Progenitor cell of endocrine pancreas (in vitro differentiated cells): ENCODE results near the gene EN2. TPM values are rescaled to one million over a fixed set of nuclear protein-coding genes. Genes with fewer than 3 reads are reported as not detected.

Experiments
- DNase-seq: peaks from one replicate; pipeline ENCODE4 v3.0.0; 2021; ENCODE audit warnings: low spot score; ENCODE audit not compliant: unreplicated experiment
- H3K27ac Mint-ChIP-seq: 2 replicates; pipeline ENCODE4 v1.8.0; 2021; ENCODE audit warnings: mild to moderate bottlenecking, moderate library complexity, mixed read lengths
- H3K27me3 Mint-ChIP-seq: 2 replicates; pipeline ENCODE4 v1.8.0; 2021; ENCODE audit warnings: mixed read lengths
- H3K36me3 Mint-ChIP-seq: 2 replicates; pipeline ENCODE4 v1.8.0; 2022; ENCODE audit warnings: mixed read lengths; ENCODE audit not compliant: insufficient read depth
- H3K4me1 Mint-ChIP-seq: 2 replicates; pipeline ENCODE4 v1.8.0; 2021; ENCODE audit warnings: low read depth, mixed read lengths
- H3K4me3 Mint-ChIP-seq: 2 replicates; pipeline ENCODE4 v1.8.0; 2021; ENCODE audit warnings: low read depth, mild to moderate bottlenecking, moderate library complexity, mixed read lengths
- H3K9me3 Mint-ChIP-seq: 2 replicates; pipeline ENCODE4 v1.8.0; 2021; ENCODE audit warnings: low read depth, mixed read lengths
- CTCF ChIP-seq: fragments of 200-600 bp; sonication (generic); IDR thresholded peaks from one replicate; pipeline ENCODE4 v1.5.0; 2021; ENCODE audit warnings: antibody characterized with exemption, mild to moderate bottlenecking; ENCODE audit not compliant: unreplicated experiment
- total RNA-seq: library from RNA; stranded (reverse); gene quantifications from 2 replicates; pipeline ENCODE4 v1.2.1, GENCODE V29; 2021

EN2 gene
- total RNA-seq, 1 donor from 2014 or later = not detected

GRCh38 chr7:155449008-155449868 is 8.7 kb upstream of the EN2 start:
- H3K27ac Mint-ChIP-seq = no peak overlapping the region

GRCh38 chr7:155449869-155450557 is 7.9 kb upstream of the EN2 start:
- Mint-ChIP-seq H3K27me3 (peaks cover 83% of the 10 kb centered on the region), H3K4me3 (no peak overlapping the region), H3K36me3 (no peaks in the 10 kb centered on the region), H3K4me1 (peaks cover 1% of the 10 kb centered on the region), H3K27ac (no peak overlapping the region), H3K9me3 (no peaks in the 10 kb centered on the region)
- no peak for TF ChIP-seq CTCF
- no peak for DNase-seq

More at GRCh38 chr7:155449008-155449868, 8.7 kb upstream of the EN2 start:
- H3K27me3 Mint-ChIP-seq = peaks cover 83% of the 10 kb centered on the region
- H3K9me3 Mint-ChIP-seq = no peaks in the 10 kb centered on the region
- no peaks in the 10 kb centered on the region for H3K36me3 Mint-ChIP-seq
- TF ChIP-seq CTCF = no peak
- H3K4me1 Mint-ChIP-seq = peaks cover 1% of the 10 kb centered on the region
- H3K4me3 Mint-ChIP-seq = no peak overlapping the region
- no peak for DNase-seq

GRCh38 chr7:155450558-155450969 is 7.4 kb upstream of the EN2 start:
- H3K27me3 Mint-ChIP-seq = peaks cover 83% of the 10 kb centered on the region
- no peak for DNase-seq
- no peak overlapping the region for H3K27ac Mint-ChIP-seq
- no peak for TF ChIP-seq CTCF
- no peak overlapping the region for H3K4me3 Mint-ChIP-seq
- H3K9me3 Mint-ChIP-seq = no peaks in the 10 kb centered on the region
- H3K36me3 Mint-ChIP-seq = no peaks in the 10 kb centered on the region
- peaks cover 1% of the 10 kb centered on the region for H3K4me1 Mint-ChIP-seq

GRCh38 chr7:155450970-155451801 is 6.7 kb upstream of the EN2 start:
- Mint-ChIP-seq H3K36me3 (no peaks in the 10 kb centered on the region), H3K27ac (no peak overlapping the region), H3K4me1 (peaks cover 1% of the 10 kb centered on the region), H3K4me3 (no peak overlapping the region), H3K9me3 (no peaks in the 10 kb centered on the region), H3K27me3 (peaks cover 85% of the 10 kb centered on the region)
- no peak for DNase-seq
- no peak for TF ChIP-seq CTCF

GRCh38 chr7:155451840-155452239 is 6.1 kb upstream of the EN2 start:
- no peak overlapping the region for H3K27ac Mint-ChIP-seq
- no peaks in the 10 kb centered on the region for H3K9me3 Mint-ChIP-seq
- H3K36me3 Mint-ChIP-seq = no peaks in the 10 kb centered on the region
- no peak for DNase-seq
- peaks cover 87% of the 10 kb centered on the region for H3K27me3 Mint-ChIP-seq
- no peak for TF ChIP-seq CTCF
- H3K4me3 Mint-ChIP-seq = no peak overlapping the region
- peaks cover 1% of the 10 kb centered on the region for H3K4me1 Mint-ChIP-seq
